Keratinocyte (primary cell): ENCODE measurements around the gene KANTR. TPM values are rescaled to one million over a fixed set of nuclear protein-coding genes. Genes with fewer than 3 reads are reported as not detected.

Source experiments
- DNase-seq: peaks from one replicate; pipeline ENCODE4 v3.0.0-alpha.2; 2011; ENCODE audit warnings: low read depth, missing footprints, low spot score
- FAIRE-seq: peaks from 2 replicates; lab custom pipeline; 2011; peaks lifted over from hg19 to GRCh38; lab: Jason Lieb, UNC
- H2AFZ ChIP-seq: 2 replicates; pipeline ENCODE4 v1.6.0; 2012; ENCODE audit warnings: low read length, control low read depth, inconsistent platforms; ENCODE audit not compliant: control insufficient read depth
- H3K27ac ChIP-seq: 2 replicates; pipeline ENCODE4 v1.5.1; 2011; ENCODE audit warnings: low read length; ENCODE audit not compliant: control insufficient read depth, insufficient read depth
- H3K27me3 ChIP-seq: 3 replicates; pipeline ENCODE4 v1.6.0; 2011; ENCODE audit warnings: low read length; ENCODE audit not compliant: control insufficient read depth, insufficient read depth; ENCODE audit errors: extremely low read depth
- H3K36me3 ChIP-seq, 2 experiments: 2 replicates in 1 of 2; 3 replicates in 1 of 2; pipeline ENCODE4 v1.5.1; 2011; ENCODE audit warnings: low read length in 2 of 2, mild to moderate bottlenecking in 1 of 2; ENCODE audit not compliant: control insufficient read depth in 2 of 2, insufficient read depth in 2 of 2; ENCODE audit errors: extremely low read depth in 1 of 2
- H3K4me1 ChIP-seq: 3 replicates; pipeline ENCODE4 v1.5.1; 2011; ENCODE audit warnings: low read length; ENCODE audit not compliant: control insufficient read depth, insufficient read depth; ENCODE audit errors: extremely low read depth
- H3K4me2 ChIP-seq: 3 replicates; pipeline ENCODE4 v1.6.0; 2011; ENCODE audit warnings: low read depth, low read length; ENCODE audit not compliant: control insufficient read depth, insufficient read depth; ENCODE audit errors: extremely low read depth
- H3K4me3 ChIP-seq, 3 experiments: fragments of 200-600 bp in 1 of 3; sonication (generic) in 1 of 3; 2 replicates in 2 of 3; 3 replicates in 1 of 3; pipeline ENCODE4 v1.5.1; 2011 to 2016; ENCODE audit warnings: low read length in 3 of 3, mild to moderate bottlenecking in 3 of 3, control low read depth in 2 of 3, inconsistent platforms in 1 of 3, low read depth in 1 of 3, mixed read lengths in 1 of 3, mixed run types in 1 of 3, moderate library complexity in 1 of 3; ENCODE audit not compliant: control insufficient read depth in 2 of 3, insufficient read depth in 2 of 3; ENCODE audit errors: extremely low read depth in 1 of 3
- H3K79me2 ChIP-seq: 2 replicates; pipeline ENCODE4 v1.6.0; 2012; ENCODE audit warnings: low read length; ENCODE audit not compliant: control insufficient read depth, insufficient read depth
- H3K9ac ChIP-seq: 3 replicates; pipeline ENCODE4 v1.6.0; 2011; ENCODE audit warnings: low read length; ENCODE audit not compliant: control insufficient read depth, insufficient read depth; ENCODE audit errors: extremely low read depth
- H3K9me1 ChIP-seq: 3 replicates; pipeline ENCODE4 v1.6.0; 2011; ENCODE audit warnings: low read length; ENCODE audit not compliant: control insufficient read depth, insufficient read depth; ENCODE audit errors: extremely low read depth
- H3K9me3 ChIP-seq: 2 replicates; pipeline ENCODE4 v1.5.1; 2012; ENCODE audit warnings: low read depth, low read length; ENCODE audit not compliant: control insufficient read depth
- H4K20me1 ChIP-seq: 3 replicates; pipeline ENCODE4 v1.6.0; 2011; ENCODE audit warnings: low read length; ENCODE audit not compliant: control insufficient read depth, insufficient read depth; ENCODE audit errors: extremely low read depth
- EZH2 ChIP-seq: IDR thresholded peaks from one replicate; pipeline ENCODE4 v1.6.1; 2012; ENCODE audit warnings: inconsistent platforms, mild to moderate bottlenecking, low read length, moderate library complexity
- dilution Hi-C: fragments of 300-500 bp; cut with MboI; formaldehyde crosslinking; loops from one replicate; pipeline ENCODE4 v1.7.0; 2020; ENCODE audit warnings: low sequenced_read_pairs; ENCODE audit not compliant: extremely low pct_ligation_motif_present
- polyA plus RNA-seq, 5 experiments: library from polyadenylated mRNA; depleted of rRNA in 3 of 5; stranded (reverse) in 3 of 5; stranded (forward) in 1 of 5; unstranded in 1 of 5; fragments of >200 nt; gene quantifications; 1 replicate in 1 of 5; 2 replicates in 3 of 5; 3 replicates in 1 of 5; pipeline versions ENCODE4 v1.2.1 to v1.2.3, GENCODE V29; 2011 to 2012; ENCODE audit warnings: missing spikeins in 2 of 5, low read depth in 1 of 5, low replicate concordance in 1 of 5
- TF ChIP-seq, protein P1 (sequence below), 3 experiments: IDR thresholded peaks in 1 of 3; conservative IDR thresholded peaks in 1 of 3; optimal IDR thresholded peaks in 1 of 3; 2 replicates in 2 of 3; 3 replicates in 1 of 3; pipeline versions ENCODE3 to v1.5.1; 2011; ENCODE audit warnings: low read length in 3 of 3, mild to moderate bottlenecking in 3 of 3, moderate library complexity in 2 of 3, control low read depth in 1 of 3, inconsistent platforms in 1 of 3; ENCODE audit not compliant: insufficient read depth in 2 of 3; ENCODE audit errors: extremely low read depth in 1 of 3

The KANTR gene
- polyA plus RNA-seq, 1 donor (not counting 4 experiments of a cell fraction or from before 2014, with no cell fraction given) = 3.8 TPM

DNA sequence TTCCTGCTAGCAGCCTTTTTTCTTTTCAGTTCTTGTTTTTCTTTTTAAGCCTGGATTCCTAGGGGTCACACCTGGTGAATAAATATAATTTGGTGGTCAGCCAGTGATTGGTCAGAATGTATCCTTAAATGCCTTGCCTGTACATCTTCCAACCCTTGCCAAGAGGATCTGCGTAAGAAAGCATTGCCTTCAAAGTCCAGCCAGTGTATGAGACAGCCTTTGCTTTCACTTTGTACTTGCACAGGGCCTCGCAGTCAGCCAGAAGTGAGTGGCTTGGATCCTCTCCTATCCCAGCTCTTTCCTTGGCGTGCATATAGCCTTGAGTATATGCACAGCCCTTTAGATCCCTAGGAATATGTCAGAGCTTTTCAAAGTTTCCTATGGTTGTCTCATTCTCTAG, 22.2 kb downstream of the KANTR start:
- H3K27me3 ChIP-seq = no peaks in the 10 kb centered on the region
- H3K27ac ChIP-seq = no peak overlapping the region
- H3K79me2 ChIP-seq = no peaks in the 10 kb centered on the region
- H3K36me3 ChIP-seq = no peaks in the 10 kb centered on the region
- no peak overlapping the region for H3K9ac ChIP-seq
- FAIRE-seq = no peak
- no peak for DNase-seq
- H2AFZ ChIP-seq = no peak overlapping the region
- no peak overlapping the region for H3K4me3 ChIP-seq
- peak overlapping the region; percentile 22 for H3K4me2 ChIP-seq
- no peaks in the 10 kb centered on the region for H3K9me3 ChIP-seq
- no peaks in the 10 kb centered on the region for H3K4me1 ChIP-seq
- TF ChIP-seq, protein P1, sequence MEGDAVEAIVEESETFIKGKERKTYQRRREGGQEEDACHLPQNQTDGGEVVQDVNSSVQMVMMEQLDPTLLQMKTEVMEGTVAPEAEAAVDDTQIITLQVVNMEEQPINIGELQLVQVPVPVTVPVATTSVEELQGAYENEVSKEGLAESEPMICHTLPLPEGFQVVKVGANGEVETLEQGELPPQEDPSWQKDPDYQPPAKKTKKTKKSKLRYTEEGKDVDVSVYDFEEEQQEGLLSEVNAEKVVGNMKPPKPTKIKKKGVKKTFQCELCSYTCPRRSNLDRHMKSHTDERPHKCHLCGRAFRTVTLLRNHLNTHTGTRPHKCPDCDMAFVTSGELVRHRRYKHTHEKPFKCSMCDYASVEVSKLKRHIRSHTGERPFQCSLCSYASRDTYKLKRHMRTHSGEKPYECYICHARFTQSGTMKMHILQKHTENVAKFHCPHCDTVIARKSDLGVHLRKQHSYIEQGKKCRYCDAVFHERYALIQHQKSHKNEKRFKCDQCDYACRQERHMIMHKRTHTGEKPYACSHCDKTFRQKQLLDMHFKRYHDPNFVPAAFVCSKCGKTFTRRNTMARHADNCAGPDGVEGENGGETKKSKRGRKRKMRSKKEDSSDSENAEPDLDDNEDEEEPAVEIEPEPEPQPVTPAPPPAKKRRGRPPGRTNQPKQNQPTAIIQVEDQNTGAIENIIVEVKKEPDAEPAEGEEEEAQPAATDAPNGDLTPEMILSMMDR (optimal IDR thresholded peaks at IDR 0.05 in 1 of 3, IDR thresholded peaks at IDR 0.05 in 1 of 3, conservative IDR thresholded peaks at IDR 0.05 in 1 of 3; ENCODE audit: extremely low read depth in 1 of 3, insufficient read depth in 2 of 3, low read length in 3 of 3) = no peak
- no peak for TF ChIP-seq EZH2
- dilution Hi-C loops = no loop called here
- H4K20me1 ChIP-seq = no peaks in the 10 kb centered on the region
- H3K9me1 ChIP-seq = no peaks in the 10 kb centered on the region

DNA sequence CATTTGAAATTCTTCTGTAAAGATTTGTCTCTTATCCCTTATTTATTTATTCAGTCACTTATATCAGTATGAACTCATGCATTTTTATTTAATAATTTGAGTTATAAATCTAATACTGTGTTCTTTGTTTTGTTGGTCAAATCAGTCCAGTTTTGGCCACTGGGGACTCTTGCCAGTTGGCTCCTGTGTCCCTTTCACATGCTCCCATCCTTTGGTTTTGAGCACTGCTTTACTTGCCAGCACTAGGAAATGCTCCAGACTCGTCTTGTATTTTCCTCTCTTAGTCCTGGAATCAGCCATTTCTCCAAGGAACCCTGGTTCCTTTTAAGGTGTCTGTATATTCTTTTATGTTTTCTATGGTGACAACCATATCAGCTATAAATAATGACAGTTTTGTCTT, 28.1 kb downstream of the KANTR start:
- H3K9ac ChIP-seq = no peak overlapping the region
- H3K4me3 ChIP-seq = no peak overlapping the region
- no peaks in the 10 kb centered on the region for H3K9me1 ChIP-seq
- no peak overlapping the region for H3K27ac ChIP-seq
- TF ChIP-seq, protein P1 (optimal IDR thresholded peaks at IDR 0.05 in 1 of 3, IDR thresholded peaks at IDR 0.05 in 1 of 3, conservative IDR thresholded peaks at IDR 0.05 in 1 of 3; ENCODE audit: extremely low read depth in 1 of 3, insufficient read depth in 2 of 3, low read length in 3 of 3) = no peak
- TF ChIP-seq EZH2 = no peak
- H3K79me2 ChIP-seq = no peaks in the 10 kb centered on the region
- no peaks in the 10 kb centered on the region for H3K9me3 ChIP-seq
- no peaks in the 10 kb centered on the region for H4K20me1 ChIP-seq
- FAIRE-seq (no peak), DNase-seq (no peak)
- H3K4me1 ChIP-seq = no peaks in the 10 kb centered on the region
- dilution Hi-C loops = no loop called here
- no peaks in the 10 kb centered on the region for H3K36me3 ChIP-seq
- no peaks in the 10 kb centered on the region for H3K27me3 ChIP-seq
- H2AFZ ChIP-seq = no peak overlapping the region
- H3K4me2 ChIP-seq = no peak overlapping the region
